Measurements from ENCODE around the gene TSR1.

DNA sequence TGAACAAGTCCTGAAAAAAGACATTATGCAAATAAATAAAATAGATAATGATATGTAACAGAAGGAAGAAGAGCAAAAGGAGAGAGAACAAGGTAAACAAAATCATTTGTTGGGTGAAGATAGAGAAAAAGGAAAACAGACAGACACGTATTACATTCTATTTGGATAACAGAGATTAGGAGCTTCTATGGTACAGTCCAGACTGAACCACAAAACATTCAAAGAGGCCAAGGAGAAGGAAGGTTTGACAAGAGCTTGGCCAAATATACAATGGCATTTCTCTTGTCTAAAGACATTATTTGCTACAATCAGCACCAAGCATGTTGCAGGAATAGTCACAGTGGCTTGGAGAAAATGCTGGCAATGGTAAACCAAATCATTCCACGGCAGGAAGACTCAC is 61.8 kb downstream of the TSR1 start:
- no peak for TF ChIP-seq POLR2A (IDR thresholded peaks at IDR 0.05)
- TF ChIP-seq, protein P1, sequence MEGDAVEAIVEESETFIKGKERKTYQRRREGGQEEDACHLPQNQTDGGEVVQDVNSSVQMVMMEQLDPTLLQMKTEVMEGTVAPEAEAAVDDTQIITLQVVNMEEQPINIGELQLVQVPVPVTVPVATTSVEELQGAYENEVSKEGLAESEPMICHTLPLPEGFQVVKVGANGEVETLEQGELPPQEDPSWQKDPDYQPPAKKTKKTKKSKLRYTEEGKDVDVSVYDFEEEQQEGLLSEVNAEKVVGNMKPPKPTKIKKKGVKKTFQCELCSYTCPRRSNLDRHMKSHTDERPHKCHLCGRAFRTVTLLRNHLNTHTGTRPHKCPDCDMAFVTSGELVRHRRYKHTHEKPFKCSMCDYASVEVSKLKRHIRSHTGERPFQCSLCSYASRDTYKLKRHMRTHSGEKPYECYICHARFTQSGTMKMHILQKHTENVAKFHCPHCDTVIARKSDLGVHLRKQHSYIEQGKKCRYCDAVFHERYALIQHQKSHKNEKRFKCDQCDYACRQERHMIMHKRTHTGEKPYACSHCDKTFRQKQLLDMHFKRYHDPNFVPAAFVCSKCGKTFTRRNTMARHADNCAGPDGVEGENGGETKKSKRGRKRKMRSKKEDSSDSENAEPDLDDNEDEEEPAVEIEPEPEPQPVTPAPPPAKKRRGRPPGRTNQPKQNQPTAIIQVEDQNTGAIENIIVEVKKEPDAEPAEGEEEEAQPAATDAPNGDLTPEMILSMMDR (IDR thresholded peaks at IDR 0.05 in 4 of 5, conservative IDR thresholded peaks at IDR 0.05 in 1 of 5) = no peak
